GM19328 (cell line): Measurements from ENCODE around the gene THBS1.

Experiments
- ATAC-seq: cut with Tn5 transposase; IDR thresholded peaks from one replicate; pipeline ENCODE4 v1.9.1; 2021; ENCODE audit warnings: mild to moderate bottlenecking, moderate library complexity; ENCODE audit not compliant: unreplicated experiment

The THBS1 gene

GRCh38 chr15:39628546-39629257 lies 47.8 kb downstream of the THBS1 start:
- no peak for ATAC-seq

GRCh38 chr15:39629371-39629770 lies 48.5 kb downstream of the THBS1 start:
- ATAC-seq = no peak

GRCh38 chr15:39629906-39630305 lies 49.0 kb downstream of the THBS1 start:
- no peak for ATAC-seq

GRCh38 chr15:39631357-39631756 lies 50.5 kb downstream of the THBS1 start:
- ATAC-seq = no peak

GRCh38 chr15:39638041-39638440 lies 57.2 kb downstream of the THBS1 start:
- ATAC-seq = no peak

- ATAC-seq = no peak
Observed at GRCh38 chr15:39639037-39639436, 58.2 kb downstream of the THBS1 start.

- no peak for ATAC-seq
Observed at GRCh38 chr15:39640665-39641064, 59.8 kb downstream of the THBS1 start.

- no peak for ATAC-seq
Observed at GRCh38 chr15:39641191-39641889, 60.5 kb downstream of the THBS1 start.

- ATAC-seq = no peak
Observed at GRCh38 chr15:39642011-39642640, 61.2 kb downstream of the THBS1 start.

GRCh38 chr15:39643727-39644126 lies 62.8 kb downstream of the THBS1 start:
- ATAC-seq = no peak

GRCh38 chr15:39644136-39644535 lies 63.3 kb downstream of the THBS1 start:
- ATAC-seq = no peak

GRCh38 chr15:39645138-39645975 lies 64.5 kb downstream of the THBS1 start:
- ATAC-seq = no peak

- no peak for ATAC-seq
Observed at GRCh38 chr15:39645976-39646257, 65.0 kb downstream of the THBS1 start.

GRCh38 chr15:39646425-39646824 lies 65.5 kb downstream of the THBS1 start:
- no peak for ATAC-seq
